ENCODE data around the gene CC2D2B.

CC2D2B gene

DNA sequence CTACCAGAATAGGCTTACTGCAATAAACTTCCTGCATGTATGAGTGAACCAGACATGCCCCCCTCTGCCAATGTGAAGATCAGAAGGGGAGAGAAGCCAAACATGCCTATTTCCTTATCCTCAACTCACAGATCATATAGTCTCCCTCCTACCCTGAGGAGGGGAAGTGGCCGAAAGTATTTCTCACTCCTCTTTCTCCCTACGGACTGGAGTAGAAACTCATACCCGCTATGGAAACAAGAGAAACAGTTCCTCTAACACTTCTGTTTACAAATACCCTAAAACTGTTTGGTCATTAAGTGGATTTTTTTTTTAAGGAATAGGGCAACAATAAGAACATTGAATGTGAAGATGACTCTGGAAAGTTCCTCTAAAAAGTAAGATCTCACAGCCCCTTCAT, 167.0 kb downstream of the CC2D2B start:
- no peak overlapping the region for H3K4me3 ChIP-seq (ENCODE audit: low read depth, low read length)
- TF ChIP-seq, protein P1, sequence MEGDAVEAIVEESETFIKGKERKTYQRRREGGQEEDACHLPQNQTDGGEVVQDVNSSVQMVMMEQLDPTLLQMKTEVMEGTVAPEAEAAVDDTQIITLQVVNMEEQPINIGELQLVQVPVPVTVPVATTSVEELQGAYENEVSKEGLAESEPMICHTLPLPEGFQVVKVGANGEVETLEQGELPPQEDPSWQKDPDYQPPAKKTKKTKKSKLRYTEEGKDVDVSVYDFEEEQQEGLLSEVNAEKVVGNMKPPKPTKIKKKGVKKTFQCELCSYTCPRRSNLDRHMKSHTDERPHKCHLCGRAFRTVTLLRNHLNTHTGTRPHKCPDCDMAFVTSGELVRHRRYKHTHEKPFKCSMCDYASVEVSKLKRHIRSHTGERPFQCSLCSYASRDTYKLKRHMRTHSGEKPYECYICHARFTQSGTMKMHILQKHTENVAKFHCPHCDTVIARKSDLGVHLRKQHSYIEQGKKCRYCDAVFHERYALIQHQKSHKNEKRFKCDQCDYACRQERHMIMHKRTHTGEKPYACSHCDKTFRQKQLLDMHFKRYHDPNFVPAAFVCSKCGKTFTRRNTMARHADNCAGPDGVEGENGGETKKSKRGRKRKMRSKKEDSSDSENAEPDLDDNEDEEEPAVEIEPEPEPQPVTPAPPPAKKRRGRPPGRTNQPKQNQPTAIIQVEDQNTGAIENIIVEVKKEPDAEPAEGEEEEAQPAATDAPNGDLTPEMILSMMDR (IDR thresholded peaks at IDR 0.05; ENCODE audit: borderline replicate concordance, insufficient read depth, low read depth, low read length), result no peak

DNA sequence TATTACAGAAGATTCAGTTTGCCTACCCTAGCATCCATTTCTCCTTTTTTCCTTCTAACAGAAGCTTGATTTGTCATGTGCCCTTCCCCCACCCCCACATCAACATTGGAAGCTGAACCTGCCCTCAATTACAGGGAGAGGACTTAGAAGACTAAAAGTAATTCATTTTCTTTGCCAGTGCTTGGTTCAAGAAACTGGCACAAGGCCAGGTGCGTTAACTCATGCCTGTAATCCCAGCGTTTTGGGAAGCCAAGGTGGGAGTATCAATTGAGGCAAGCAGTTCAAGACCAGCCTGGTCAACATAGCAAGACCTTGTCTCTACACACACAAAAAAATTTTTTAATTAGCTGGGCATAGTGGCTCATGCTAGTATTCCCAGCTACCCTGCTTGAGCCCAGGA, 168.2 kb downstream of the CC2D2B start:
- TF ChIP-seq, protein P1 (IDR thresholded peaks at IDR 0.05; ENCODE audit: borderline replicate concordance, insufficient read depth, low read depth, low read length), result no peak
- H3K4me3 ChIP-seq (ENCODE audit: low read depth, low read length), result no peak overlapping the region

DNA sequence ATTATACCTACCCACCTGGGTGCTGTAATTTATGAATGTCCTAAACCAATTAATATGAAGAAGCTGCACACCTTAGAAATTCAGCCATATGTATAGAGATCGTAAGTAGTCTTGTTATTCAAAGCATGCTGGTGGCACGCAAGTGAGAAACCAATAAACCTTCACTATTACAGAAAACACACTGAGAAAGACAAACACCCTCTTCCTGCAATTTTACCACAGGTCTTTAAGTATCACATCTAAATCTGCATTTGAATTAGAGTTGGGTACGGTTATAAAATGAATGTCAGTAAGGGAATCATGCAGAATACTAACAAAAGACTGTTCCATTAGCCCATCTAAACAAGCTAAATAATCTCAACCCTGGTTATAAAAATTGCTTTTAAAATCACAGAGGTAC, 169.4 kb downstream of the CC2D2B start:
- H3K4me3 ChIP-seq (ENCODE audit: low read depth, low read length), result no peak overlapping the region
- TF ChIP-seq, protein P1 (IDR thresholded peaks at IDR 0.05; ENCODE audit: borderline replicate concordance, insufficient read depth, low read depth, low read length), result no peak

DNA sequence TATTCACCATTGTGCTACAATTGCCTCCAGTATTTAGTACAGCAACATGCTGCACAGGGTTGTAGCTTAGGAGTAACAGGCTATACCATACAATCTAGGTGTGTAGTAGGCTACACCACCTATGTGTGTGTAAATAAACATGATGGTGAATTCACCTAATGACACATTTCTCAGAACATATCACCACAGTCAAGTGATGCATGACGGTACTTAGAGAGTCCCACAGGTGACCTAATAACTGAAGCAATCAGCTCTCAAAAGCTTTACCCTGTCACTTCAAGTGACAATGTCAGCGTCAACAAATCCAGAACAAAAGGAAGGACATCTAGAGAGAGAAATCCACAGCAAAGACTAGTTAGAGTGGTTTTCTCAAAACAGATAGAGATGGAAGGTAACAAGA, 174.4 kb downstream of the CC2D2B start:
- no peak overlapping the region for H3K4me3 ChIP-seq (ENCODE audit: low read depth, low read length)
- TF ChIP-seq, protein P1 (IDR thresholded peaks at IDR 0.05; ENCODE audit: borderline replicate concordance, insufficient read depth, low read depth, low read length), result no peak
